Measurements from ENCODE around the gene SP3.
A peak's percentile ranks its signal among the peaks of the same experiment; 100 is the strongest.
"Not testable (repeated sequence)": the region's sequence is repeated elsewhere in the genome, so short reads cannot be mapped to it uniquely, and the experiment has no call there.

Gene SP3

GRCh38 chr2:173889464-173889863 lies 75.7 kb downstream of the SP3 start:
- DNase-seq (ENCODE audit: low spot score): not testable (repeated sequence)

- no peak for DNase-seq (ENCODE audit: low spot score)
These were observed 78.6 kb downstream of the SP3 start for GRCh38 chr2:173886613-173887012.

- peak; percentile 28 for DNase-seq (ENCODE audit: low spot score)
These were observed 81.0 kb downstream of the SP3 start for GRCh38 chr2:173884025-173884802.

GRCh38 chr2:173881886-173882285 lies 83.3 kb downstream of the SP3 start:
- no peak for DNase-seq (ENCODE audit: low spot score)

- DNase-seq (ENCODE audit: low spot score): no peak
These were observed 83.7 kb downstream of the SP3 start for GRCh38 chr2:173881461-173881860.

GRCh38 chr2:173880561-173880960 lies 84.6 kb downstream of the SP3 start:
- no peak for DNase-seq (ENCODE audit: low spot score)

- DNase-seq (ENCODE audit: low spot score): no peak
These were observed 88.2 kb downstream of the SP3 start for GRCh38 chr2:173876833-173877413.

GRCh38 chr2:173874894-173875237 lies 90.3 kb downstream of the SP3 start:
- DNase-seq (ENCODE audit: low spot score): no peak

GRCh38 chr2:173874003-173874893 lies 90.9 kb downstream of the SP3 start:
- DNase-seq (ENCODE audit: low spot score): no peak

- no peak for DNase-seq (ENCODE audit: low spot score)
These were observed 92.5 kb downstream of the SP3 start for GRCh38 chr2:173872714-173873113.

GRCh38 chr2:173869244-173870229 lies 95.6 kb downstream of the SP3 start:
- no peak for DNase-seq (ENCODE audit: low spot score)

GRCh38 chr2:173868406-173868805 lies 96.8 kb downstream of the SP3 start:
- no peak for DNase-seq (ENCODE audit: low spot score)

GRCh38 chr2:173866874-173867618 lies 98.1 kb downstream of the SP3 start:
- DNase-seq (ENCODE audit: low spot score): no peak

GRCh38 chr2:173865971-173866873 lies 99.0 kb downstream of the SP3 start:
- no peak for DNase-seq (ENCODE audit: low spot score)

- DNase-seq (ENCODE audit: low spot score): no peak
These were observed 102.5 kb downstream of the SP3 start for GRCh38 chr2:173862612-173863217.

GRCh38 chr2:173860566-173860965 lies 104.6 kb downstream of the SP3 start:
- no peak for DNase-seq (ENCODE audit: low spot score)

- DNase-seq (ENCODE audit: low spot score): no peak
These were observed 105.1 kb downstream of the SP3 start for GRCh38 chr2:173860082-173860481.

GRCh38 chr2:173858291-173858731 lies 106.9 kb downstream of the SP3 start:
- DNase-seq (ENCODE audit: low spot score): no peak

Data from SW480 (cell line).